ENCODE data around the gene MCL1.

- TF ChIP-seq EZH2 (IDR thresholded peaks at IDR 0.05; ENCODE audit: borderline replicate concordance, low read length) (no peak), CTCF (IDR thresholded peaks at IDR 0.05; ENCODE audit: low read length) (no peak)
Observed at GRCh38 chr1:150534002-150534401, 45.4 kb downstream of the MCL1 start.
